ENCODE data around the gene FOXF2. TPM values are rescaled to one million over a fixed set of nuclear protein-coding genes. Genes with fewer than 3 reads are reported as not detected.

Gene FOXF2
- total and polyA plus RNA-seq, 7 donors = 0.07 to 0.54 (median 0.17) TPM

GRCh38 chr6:1406306-1407072 is 17.1 kb downstream of the FOXF2 start:
- DNase-seq = no peak
- Histone ChIP-seq H3K27me3 (ENCODE audit: insufficient read depth in 3 of 3, low read length in 2 of 3) (peaks cover 0 to 45% (median 4%) of the 10 kb centered on the region in 3 donors), H3K9me3 (no peaks in the 10 kb centered on the region), H3K4me3 (no peak overlapping the region), H3K4me1 (no peaks in the 10 kb centered on the region), H3K27ac (no peak overlapping the region), H3K36me3 (ENCODE audit: insufficient read depth in 1 of 2, low read depth in 1 of 2) (no peaks in the 10 kb centered on the region)
- TF ChIP-seq CTCF (IDR thresholded peaks at IDR 0.05) = no peak
- no peak for ATAC-seq
- intact Hi-C loops (cut with DNase I) = no loop called here
- WGBS, 3 donors = 49 to 59% (median 56%) methylated on average over 12 to 13 of the region's 13 CpGs

- no peak overlapping the region for H3K4me3 ChIP-seq
- ATAC-seq (no peak), DNase-seq (no peak)
- H3K4me1 ChIP-seq = no peaks in the 10 kb centered on the region
- intact Hi-C loops (cut with DNase I) = no loop called here
- H3K27ac ChIP-seq = no peak overlapping the region
- WGBS, 3 donors = 55 to 65% (median 60%) methylated on average over 11 of the region's 11 CpGs
- H3K27me3 ChIP-seq (ENCODE audit: insufficient read depth in 3 of 3, low read length in 2 of 3) = peaks cover 0 to 45% (median 4%) of the 10 kb centered on the region in 3 donors
- no peak for TF ChIP-seq CTCF (IDR thresholded peaks at IDR 0.05)
- no peaks in the 10 kb centered on the region for H3K9me3 ChIP-seq
- H3K36me3 ChIP-seq (ENCODE audit: insufficient read depth in 1 of 2, low read depth in 1 of 2) = no peaks in the 10 kb centered on the region
Observed at GRCh38 chr6:1407499-1407990, 18.2 kb downstream of the FOXF2 start.

- no peaks in the 10 kb centered on the region for H3K4me1 ChIP-seq
- intact Hi-C loops (cut with DNase I) = no loop called here
- peaks cover 0 to 27% (median 2%) of the 10 kb centered on the region in 3 donors for H3K27me3 ChIP-seq (ENCODE audit: insufficient read depth in 3 of 3, low read length in 2 of 3)
- no peak for DNase-seq
- TF ChIP-seq CTCF (IDR thresholded peaks at IDR 0.05) = no peak
- no peaks in the 10 kb centered on the region for H3K36me3 ChIP-seq (ENCODE audit: insufficient read depth in 1 of 2, low read depth in 1 of 2)
- no peak overlapping the region for H3K27ac ChIP-seq
- ATAC-seq = no peak
- WGBS, 3 donors = 55 to 63% (median 59%) methylated on average over 22 of the region's 22 CpGs
- H3K9me3 ChIP-seq = no peaks in the 10 kb centered on the region
- no peak overlapping the region for H3K4me3 ChIP-seq
Observed at GRCh38 chr6:1409774-1410465, 20.5 kb downstream of the FOXF2 start.

- 50 to 55% (median 54%) methylated on average over 9 of the region's 9 CpGs for WGBS, 3 donors
- Histone ChIP-seq H3K9me3 (no peaks in the 10 kb centered on the region), H3K4me1 (no peaks in the 10 kb centered on the region), H3K27me3 (ENCODE audit: insufficient read depth in 3 of 3, low read length in 2 of 3) (peaks cover 0 to 27% (median 2%) of the 10 kb centered on the region in 3 donors), H3K4me3 (no peak overlapping the region), H3K36me3 (ENCODE audit: insufficient read depth in 1 of 2, low read depth in 1 of 2) (no peaks in the 10 kb centered on the region), H3K27ac (no peak overlapping the region)
- intact Hi-C loops (cut with DNase I) = no loop called here
- DNase-seq (no peak), ATAC-seq (no peak)
- no peak for TF ChIP-seq CTCF (IDR thresholded peaks at IDR 0.05)
Observed at GRCh38 chr6:1412901-1413300, 23.5 kb downstream of the FOXF2 start.
